Omental fat pad (tissue), 4 donors: ENCODE results near the gene TTC36. TPM values are rescaled to one million over a fixed set of nuclear protein-coding genes. Genes with fewer than 3 reads are reported as not detected.
A peak's percentile ranks its signal among the peaks of the same experiment; 100 is the strongest.

Experiments
- ATAC-seq: fragments of 150-250 bp; one replicate; pipeline ENCODE4 v1.9.1; 2016; ENCODE audit warnings: mild to moderate bottlenecking, moderate library complexity; ENCODE audit not compliant: low FRiP score
- DNase-seq: peaks from one replicate; pipeline ENCODE4 v3.0.0-alpha.2; 2019; ENCODE audit warnings: low spot score
- total RNA-seq, 4 donors: library from RNA; depleted of rRNA; stranded (reverse); fragments of >200 nt; gene quantifications; one replicate each; pipeline ENCODE4 v1.1.0, GENCODE V29; 2016
- TF ChIP-seq, protein P1 (sequence below), 3 donors: fragments of 450-650 bp; IDR thresholded peaks; one replicate each; pipeline ENCODE4 v1.5.1; 2016 to 2017; ENCODE audit warnings: antibody characterized with exemption in 3 of 3, mild to moderate bottlenecking in 3 of 3, moderate library complexity in 2 of 3

Gene TTC36
- total RNA-seq, 4 donors from 2014 or later, result 0.84 to 21.1 (median 2.6) TPM

- ATAC-seq, result no peak
- no peak for DNase-seq
- TF ChIP-seq, protein P1, sequence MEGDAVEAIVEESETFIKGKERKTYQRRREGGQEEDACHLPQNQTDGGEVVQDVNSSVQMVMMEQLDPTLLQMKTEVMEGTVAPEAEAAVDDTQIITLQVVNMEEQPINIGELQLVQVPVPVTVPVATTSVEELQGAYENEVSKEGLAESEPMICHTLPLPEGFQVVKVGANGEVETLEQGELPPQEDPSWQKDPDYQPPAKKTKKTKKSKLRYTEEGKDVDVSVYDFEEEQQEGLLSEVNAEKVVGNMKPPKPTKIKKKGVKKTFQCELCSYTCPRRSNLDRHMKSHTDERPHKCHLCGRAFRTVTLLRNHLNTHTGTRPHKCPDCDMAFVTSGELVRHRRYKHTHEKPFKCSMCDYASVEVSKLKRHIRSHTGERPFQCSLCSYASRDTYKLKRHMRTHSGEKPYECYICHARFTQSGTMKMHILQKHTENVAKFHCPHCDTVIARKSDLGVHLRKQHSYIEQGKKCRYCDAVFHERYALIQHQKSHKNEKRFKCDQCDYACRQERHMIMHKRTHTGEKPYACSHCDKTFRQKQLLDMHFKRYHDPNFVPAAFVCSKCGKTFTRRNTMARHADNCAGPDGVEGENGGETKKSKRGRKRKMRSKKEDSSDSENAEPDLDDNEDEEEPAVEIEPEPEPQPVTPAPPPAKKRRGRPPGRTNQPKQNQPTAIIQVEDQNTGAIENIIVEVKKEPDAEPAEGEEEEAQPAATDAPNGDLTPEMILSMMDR (IDR thresholded peaks at IDR 0.05), result no peak
Observed at GRCh38 chr11:118524757-118525470, 2.4 kb upstream of the TTC36 start.

GRCh38 chr11:118526688-118527087 lies 586 bp upstream of the TTC36 start:
- no peak for ATAC-seq
- TF ChIP-seq, protein P1 (IDR thresholded peaks at IDR 0.05), result no peak
- DNase-seq, result no peak

DNA sequence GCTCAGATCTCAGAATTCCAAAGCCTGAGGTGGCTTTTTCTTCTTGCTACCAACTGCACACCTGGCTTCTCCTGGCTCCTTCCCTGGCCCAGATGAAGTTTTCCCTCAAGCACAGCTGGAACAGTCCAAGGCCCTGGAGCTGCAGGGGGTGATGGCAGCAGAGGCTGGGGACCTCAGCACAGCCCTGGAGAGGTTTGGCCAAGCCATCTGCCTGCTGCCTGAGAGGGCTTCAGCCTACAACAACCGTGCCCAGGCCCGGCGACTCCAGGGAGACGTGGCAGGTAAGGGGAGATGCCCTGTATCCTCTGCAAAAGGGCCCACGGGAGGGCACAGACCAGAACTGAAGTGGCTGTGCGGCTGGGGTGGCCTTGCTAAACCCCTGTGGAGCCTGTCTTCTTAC lies 1.2 kb downstream of the TTC36 start:
- TF ChIP-seq, protein P1 (IDR thresholded peaks at IDR 0.05), result no peak
- DNase-seq (no peak), ATAC-seq (no peak)

- no peak for ATAC-seq
- TF ChIP-seq, protein P1 (IDR thresholded peaks at IDR 0.05), result no peak
- DNase-seq, result no peak
Observed at GRCh38 chr11:118529584-118530175, 2.4 kb downstream of the TTC36 start.

GRCh38 chr11:118530180-118530682 lies 3.0 kb downstream of the TTC36 start:
- no peak for DNase-seq
- TF ChIP-seq, protein P1 (IDR thresholded peaks at IDR 0.05), result no peak
- ATAC-seq, result no peak

- ATAC-seq, result peak; percentile 78
- no peak for DNase-seq
- TF ChIP-seq, protein P1 (IDR thresholded peaks at IDR 0.05), result no peak
Observed at GRCh38 chr11:118530683-118531596, 3.7 kb downstream of the TTC36 start, which contains the start of gene TMEM25. TMEM25 (plus strand) TSS chr11:118531192; CDS start chr11:118531802, 610 bp downstream.
